ENCODE data around the gene EML6.

EML6 gene

GRCh38 chr2:54741250-54741649, 17.8 kb downstream of the EML6 start:
- DNase-seq = no peak
- no peak overlapping the region for H3K27ac ChIP-seq (ENCODE audit: insufficient read depth in 1 of 2, low read depth in 1 of 2, low read length in 2 of 2, poor library complexity in 1 of 2, severe bottlenecking in 2 of 2)
- WGBS (ENCODE audit: insufficient coverage) = no CpG with 5 or more reads among the region's 1 CpG
- H3K27me3 ChIP-seq (replicated peaks in 2 of 5; ENCODE audit: control insufficient read depth in 4 of 5, insufficient read depth in 5 of 5, low read length in 4 of 5) = peaks cover 0 to 2% (median 0%) of the 10 kb centered on the region in 5 experiments
- no peaks in the 10 kb centered on the region for H3K9me3 ChIP-seq (ENCODE audit: control extremely low read depth in 1 of 5, control insufficient read depth in 4 of 5, insufficient read depth in 2 of 5, low read depth in 1 of 5, low read length in 4 of 5)
- no peak overlapping the region for H3K4me3 ChIP-seq (ENCODE audit: control insufficient read depth in 1 of 7, extremely low read depth in 1 of 7, insufficient read depth in 4 of 7, low read depth in 2 of 7, low read length in 6 of 7)
- no peaks in the 10 kb centered on the region for H3K4me1 ChIP-seq (ENCODE audit: control extremely low read depth in 1 of 4, control insufficient read depth in 4 of 4, insufficient read depth in 4 of 4, low read length in 3 of 4)
- ChIA-PET CTCF (no interaction called here), POLR2A (no interaction called here)
- no peaks in the 10 kb centered on the region for H3K36me3 ChIP-seq (ENCODE audit: control insufficient read depth in 4 of 4, insufficient read depth in 4 of 4, low read length in 3 of 4)

- H3K4me3 ChIP-seq (ENCODE audit: control insufficient read depth in 1 of 7, extremely low read depth in 1 of 7, insufficient read depth in 4 of 7, low read depth in 2 of 7, low read length in 6 of 7) = no peak overlapping the region
- H3K4me1 ChIP-seq (ENCODE audit: control extremely low read depth in 1 of 4, control insufficient read depth in 4 of 4, insufficient read depth in 4 of 4, low read length in 3 of 4) = no peaks in the 10 kb centered on the region
- H3K27me3 ChIP-seq (replicated peaks in 2 of 5; ENCODE audit: control insufficient read depth in 4 of 5, insufficient read depth in 5 of 5, low read length in 4 of 5) = no peaks in the 10 kb centered on the region
- CTCF ChIA-PET = no interaction called here
- no peaks in the 10 kb centered on the region for H3K9me3 ChIP-seq (ENCODE audit: control extremely low read depth in 1 of 5, control insufficient read depth in 4 of 5, insufficient read depth in 2 of 5, low read depth in 1 of 5, low read length in 4 of 5)
- no peak for DNase-seq
- WGBS (ENCODE audit: insufficient coverage) = 92% methylated on average over 5 of the region's 5 CpGs
- POLR2A ChIA-PET = no interaction called here
- no peak overlapping the region for H3K27ac ChIP-seq (ENCODE audit: insufficient read depth in 1 of 2, low read depth in 1 of 2, low read length in 2 of 2, poor library complexity in 1 of 2, severe bottlenecking in 2 of 2)
- no peaks in the 10 kb centered on the region for H3K36me3 ChIP-seq (ENCODE audit: control insufficient read depth in 4 of 4, insufficient read depth in 4 of 4, low read length in 3 of 4)
These were observed 26.6 kb downstream of the EML6 start for GRCh38 chr2:54750040-54750439.

- Histone ChIP-seq H3K27ac (ENCODE audit: insufficient read depth in 1 of 2, low read depth in 1 of 2, low read length in 2 of 2, poor library complexity in 1 of 2, severe bottlenecking in 2 of 2) (no peak overlapping the region), H3K27me3 (replicated peaks in 2 of 5; ENCODE audit: control insufficient read depth in 4 of 5, insufficient read depth in 5 of 5, low read length in 4 of 5) (no peaks in the 10 kb centered on the region), H3K4me3 (ENCODE audit: control insufficient read depth in 1 of 7, extremely low read depth in 1 of 7, insufficient read depth in 4 of 7, low read depth in 2 of 7, low read length in 6 of 7) (no peak overlapping the region), H3K36me3 (ENCODE audit: control insufficient read depth in 4 of 4, insufficient read depth in 4 of 4, low read length in 3 of 4) (no peaks in the 10 kb centered on the region), H3K4me1 (ENCODE audit: control extremely low read depth in 1 of 4, control insufficient read depth in 4 of 4, insufficient read depth in 4 of 4, low read length in 3 of 4) (no peaks in the 10 kb centered on the region), H3K9me3 (ENCODE audit: control extremely low read depth in 1 of 5, control insufficient read depth in 4 of 5, insufficient read depth in 2 of 5, low read depth in 1 of 5, low read length in 4 of 5) (no peaks in the 10 kb centered on the region)
- CTCF ChIA-PET = no interaction called here
- no CpG with 5 or more reads among the region's 1 CpG for WGBS (ENCODE audit: insufficient coverage)
- POLR2A ChIA-PET = no interaction called here
- no peak for DNase-seq
These were observed 29.0 kb downstream of the EML6 start for GRCh38 chr2:54752439-54752838.

DNA sequence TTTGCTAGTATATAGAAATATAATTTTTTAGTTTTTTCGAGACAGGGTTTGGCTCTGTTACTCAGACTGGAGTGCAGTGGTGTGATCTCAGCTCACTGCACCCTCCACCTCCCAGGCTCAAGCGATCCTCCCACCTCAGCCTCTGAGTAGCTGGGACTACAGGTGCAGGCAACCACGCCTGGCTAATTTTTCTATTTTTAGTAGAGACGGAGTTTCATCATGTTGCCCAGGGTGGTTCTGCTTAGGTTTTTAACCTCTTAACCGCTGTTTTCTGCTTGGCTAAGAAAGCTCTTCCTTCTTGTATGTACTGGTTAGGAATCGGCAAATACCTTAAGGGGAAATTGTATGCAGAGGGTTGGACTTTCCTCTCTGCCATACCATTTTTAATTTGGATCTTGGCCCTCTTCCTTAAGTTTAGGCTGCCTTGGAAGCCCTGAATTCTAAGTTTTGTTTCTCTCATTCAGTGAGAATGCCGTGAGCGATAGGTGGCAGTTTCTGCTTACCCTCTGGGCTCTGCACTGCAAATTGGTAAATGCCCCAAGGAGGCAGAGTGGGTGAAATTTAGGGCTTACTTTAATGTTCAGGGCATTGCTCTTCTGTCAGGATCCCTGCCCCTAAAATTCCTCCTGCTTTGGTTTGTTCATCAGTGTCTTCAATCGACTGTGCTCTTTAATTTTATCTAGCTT, 32.3 kb downstream of the EML6 start:
- no peaks in the 10 kb centered on the region for H3K36me3 ChIP-seq (ENCODE audit: control insufficient read depth in 4 of 4, insufficient read depth in 4 of 4, low read length in 3 of 4)
- WGBS (ENCODE audit: insufficient coverage) = 90% methylated on average over 7 of the region's 9 CpGs
- CTCF ChIA-PET = no interaction called here
- no peak for DNase-seq
- no peaks in the 10 kb centered on the region for H3K9me3 ChIP-seq (ENCODE audit: control extremely low read depth in 1 of 5, control insufficient read depth in 4 of 5, insufficient read depth in 2 of 5, low read depth in 1 of 5, low read length in 4 of 5)
- H3K27me3 ChIP-seq (replicated peaks in 2 of 5; ENCODE audit: control insufficient read depth in 4 of 5, insufficient read depth in 5 of 5, low read length in 4 of 5) = no peaks in the 10 kb centered on the region
- POLR2A ChIA-PET = no interaction called here
- peaks cover 0 to 3% (median 0%) of the 10 kb centered on the region in 4 experiments for H3K4me1 ChIP-seq (ENCODE audit: control extremely low read depth in 1 of 4, control insufficient read depth in 4 of 4, insufficient read depth in 4 of 4, low read length in 3 of 4)
- no peak overlapping the region for H3K27ac ChIP-seq (ENCODE audit: insufficient read depth in 1 of 2, low read depth in 1 of 2, low read length in 2 of 2, poor library complexity in 1 of 2, severe bottlenecking in 2 of 2)
- no peak overlapping the region for H3K4me3 ChIP-seq (ENCODE audit: control insufficient read depth in 1 of 7, extremely low read depth in 1 of 7, insufficient read depth in 4 of 7, low read depth in 2 of 7, low read length in 6 of 7)

DNA sequence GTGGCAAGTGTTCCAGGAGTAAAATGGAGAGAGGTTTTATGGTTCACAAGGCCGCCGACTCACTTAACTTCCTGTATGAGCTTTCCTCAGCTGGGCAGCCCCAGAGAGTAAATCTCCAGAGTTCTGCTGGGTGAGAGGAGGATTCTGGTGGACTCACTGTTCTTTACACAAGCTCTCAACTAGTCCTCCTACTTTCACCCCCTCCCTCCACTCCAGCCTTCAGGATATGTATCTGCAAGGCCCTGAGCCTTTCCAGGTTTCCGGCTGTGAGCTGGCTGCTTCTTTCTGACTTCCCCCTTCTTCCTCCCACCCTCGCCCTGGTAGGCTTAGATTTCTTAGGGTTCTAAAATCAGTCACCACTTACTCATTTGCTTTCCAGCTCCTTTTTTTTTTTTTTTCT, 34.0 kb downstream of the EML6 start:
- Histone ChIP-seq H3K9me3 (ENCODE audit: control extremely low read depth in 1 of 5, control insufficient read depth in 4 of 5, insufficient read depth in 2 of 5, low read depth in 1 of 5, low read length in 4 of 5) (no peaks in the 10 kb centered on the region), H3K4me3 (ENCODE audit: control insufficient read depth in 1 of 7, extremely low read depth in 1 of 7, insufficient read depth in 4 of 7, low read depth in 2 of 7, low read length in 6 of 7) (peak overlapping the region in 2 of 7 experiments; percentile 5 to 46), H3K27ac (ENCODE audit: insufficient read depth in 1 of 2, low read depth in 1 of 2, low read length in 2 of 2, poor library complexity in 1 of 2, severe bottlenecking in 2 of 2) (no peak overlapping the region), H3K4me1 (ENCODE audit: control extremely low read depth in 1 of 4, control insufficient read depth in 4 of 4, insufficient read depth in 4 of 4, low read length in 3 of 4) (peaks cover 0 to 3% (median 0%) of the 10 kb centered on the region in 4 experiments), H3K36me3 (ENCODE audit: control insufficient read depth in 4 of 4, insufficient read depth in 4 of 4, low read length in 3 of 4) (no peaks in the 10 kb centered on the region), H3K27me3 (replicated peaks in 2 of 5; ENCODE audit: control insufficient read depth in 4 of 5, insufficient read depth in 5 of 5, low read length in 4 of 5) (no peaks in the 10 kb centered on the region)
- WGBS (ENCODE audit: insufficient coverage) = 78% methylated on average over 2 of the region's 4 CpGs
- DNase-seq = peak; percentile 10 to 54 (median 44)
- ChIA-PET POLR2A (interaction anchor here (0.6 kb wide), 1 partner anchor 926 kb away, joined by 4 read pairs; no protein-coding TSS in a partner anchor), CTCF (interaction anchor here (0.6 kb wide), 2 partner anchors 19 to 884 kb away, joined by 3 read pairs; no protein-coding TSS in a partner anchor)

GRCh38 chr2:54758951-54759350, 35.5 kb downstream of the EML6 start:
- Histone ChIP-seq H3K36me3 (ENCODE audit: control insufficient read depth in 4 of 4, insufficient read depth in 4 of 4, low read length in 3 of 4) (no peaks in the 10 kb centered on the region), H3K4me3 (ENCODE audit: control insufficient read depth in 1 of 7, extremely low read depth in 1 of 7, insufficient read depth in 4 of 7, low read depth in 2 of 7, low read length in 6 of 7) (no peak overlapping the region), H3K27me3 (replicated peaks in 2 of 5; ENCODE audit: control insufficient read depth in 4 of 5, insufficient read depth in 5 of 5, low read length in 4 of 5) (no peaks in the 10 kb centered on the region), H3K9me3 (ENCODE audit: control extremely low read depth in 1 of 5, control insufficient read depth in 4 of 5, insufficient read depth in 2 of 5, low read depth in 1 of 5, low read length in 4 of 5) (no peaks in the 10 kb centered on the region), H3K4me1 (ENCODE audit: control extremely low read depth in 1 of 4, control insufficient read depth in 4 of 4, insufficient read depth in 4 of 4, low read length in 3 of 4) (peaks cover 0 to 3% (median 0%) of the 10 kb centered on the region in 4 experiments), H3K27ac (ENCODE audit: insufficient read depth in 1 of 2, low read depth in 1 of 2, low read length in 2 of 2, poor library complexity in 1 of 2, severe bottlenecking in 2 of 2) (no peak overlapping the region)
- DNase-seq = no peak
- ChIA-PET CTCF (interaction anchor here (0.6 kb wide), 1 partner anchor 14 kb away, joined by 3 read pairs; no protein-coding TSS in a partner anchor), POLR2A (no interaction called here)
- WGBS (ENCODE audit: insufficient coverage) = 100% methylated on average over 1 of the region's 1 CpG

DNA sequence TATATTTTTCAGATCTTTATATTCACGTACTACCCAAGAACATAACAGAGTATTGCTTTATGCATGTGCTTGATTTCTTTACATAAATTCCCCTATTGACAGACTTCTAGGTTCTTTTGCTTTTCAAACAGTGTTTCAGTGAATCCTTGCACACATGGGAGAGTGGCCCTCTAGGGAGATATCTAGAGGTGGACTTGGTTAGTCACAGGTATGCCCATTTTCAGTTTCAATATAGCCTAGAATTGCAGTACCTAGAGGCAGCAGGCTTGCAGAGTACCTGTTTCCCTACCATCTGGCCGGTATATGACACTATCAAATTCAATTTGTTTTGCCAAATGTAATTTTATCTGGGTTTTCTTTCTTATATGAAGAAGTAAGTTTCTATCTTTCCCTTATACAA, 36.8 kb downstream of the EML6 start:
- POLR2A ChIA-PET = no interaction called here
- H3K9me3 ChIP-seq (ENCODE audit: control extremely low read depth in 1 of 5, control insufficient read depth in 4 of 5, insufficient read depth in 2 of 5, low read depth in 1 of 5, low read length in 4 of 5) = no peaks in the 10 kb centered on the region
- H3K27me3 ChIP-seq (replicated peaks in 2 of 5; ENCODE audit: control insufficient read depth in 4 of 5, insufficient read depth in 5 of 5, low read length in 4 of 5) = no peaks in the 10 kb centered on the region
- peaks cover 0 to 3% (median 0%) of the 10 kb centered on the region in 4 experiments for H3K4me1 ChIP-seq (ENCODE audit: control extremely low read depth in 1 of 4, control insufficient read depth in 4 of 4, insufficient read depth in 4 of 4, low read length in 3 of 4)
- DNase-seq = no peak
- CTCF ChIA-PET = no interaction called here
- no peak overlapping the region for H3K27ac ChIP-seq (ENCODE audit: insufficient read depth in 1 of 2, low read depth in 1 of 2, low read length in 2 of 2, poor library complexity in 1 of 2, severe bottlenecking in 2 of 2)
- H3K36me3 ChIP-seq (ENCODE audit: control insufficient read depth in 4 of 4, insufficient read depth in 4 of 4, low read length in 3 of 4) = no peaks in the 10 kb centered on the region
- no CpG with 5 or more reads among the region's 2 CpGs for WGBS (ENCODE audit: insufficient coverage)
- no peak overlapping the region for H3K4me3 ChIP-seq (ENCODE audit: control insufficient read depth in 1 of 7, extremely low read depth in 1 of 7, insufficient read depth in 4 of 7, low read depth in 2 of 7, low read length in 6 of 7)
